GM13976 (cell line): ENCODE results near the gene C9orf50.

ENCODE experiments used
- DNase-seq: peaks from one replicate; pipeline ENCODE4 v3.0.0; 2012; ENCODE audit warnings: low spot score
- CTCF ChIP-seq: IDR thresholded peaks from 2 replicates; pipeline ENCODE4 v1.5.1; 2012; ENCODE audit warnings: borderline replicate concordance, mild to moderate bottlenecking; ENCODE audit not compliant: insufficient read depth; ENCODE audit errors: extremely low read depth, missing control alignments, control extremely low read depth
- in situ Hi-C: fragments of 300-500 bp; cut with MboI; formaldehyde crosslinking; loops from one replicate; pipeline ENCODE4 v1.12.0; 2022; ENCODE audit warnings: low sequenced_read_pairs, mixed read lengths, inconsistent platforms; ENCODE audit not compliant: unreplicated experiment

The C9orf50 gene

GRCh38 chr9:129612815-129613519 lies 7.9 kb downstream of the C9orf50 start:
- in situ Hi-C loops: loop anchor here (10.0 kb wide), 1 partner anchor 478 kb away; no protein-coding TSS in a partner anchor
- no peak for TF ChIP-seq CTCF
- DNase-seq: no peak

GRCh38 chr9:129612123-129612522 lies 8.8 kb downstream of the C9orf50 start:
- DNase-seq: no peak
- no peak for TF ChIP-seq CTCF
- in situ Hi-C loops: loop anchor here (10.0 kb wide), 1 partner anchor 477 kb away; no protein-coding TSS in a partner anchor

- in situ Hi-C loops: loop anchor here (10.0 kb wide), 1 partner anchor 477 kb away; no protein-coding TSS in a partner anchor
- TF ChIP-seq CTCF: no peak
Observed at GRCh38 chr9:129611307-129611800, 9.5 kb downstream of the C9orf50 start.

GRCh38 chr9:129610473-129611306 lies 10.2 kb downstream of the C9orf50 start:
- DNase-seq: peak; percentile 87
- peak; percentile 96 for TF ChIP-seq CTCF
- in situ Hi-C loops: loop anchor here (10.0 kb wide), 1 partner anchor 476 kb away; no protein-coding TSS in a partner anchor

More at GRCh38 chr9:129611307-129611800, 9.5 kb downstream of the C9orf50 start:
- no peak for DNase-seq

GRCh38 chr9:129610213-129610472 lies 10.8 kb downstream of the C9orf50 start:
- in situ Hi-C loops: loop anchor here (10.0 kb wide), 1 partner anchor 475 kb away; no protein-coding TSS in a partner anchor
- no peak for TF ChIP-seq CTCF
- no peak for DNase-seq

- DNase-seq: peak; percentile 79
- no peak for TF ChIP-seq CTCF
- in situ Hi-C loops: loop anchor here (10.0 kb wide), 1 partner anchor 475 kb away; no protein-coding TSS in a partner anchor
Observed at GRCh38 chr9:129609486-129610212, 11.3 kb downstream of the C9orf50 start.
